MM.1S (cell line): Measurements from ENCODE around the gene SLC25A41.

Source experiments
- DNase-seq: peaks from one replicate; pipeline ENCODE4 v3.0.0-alpha.2; 2015
- H2AFZ ChIP-seq: fragments of 300-600 bp; sonication (generic); 2 replicates; pipeline ENCODE4 v1.6.0; 2016; ENCODE audit warnings: antibody characterized with exemption, low read length
- H3F3A ChIP-seq: fragments of 300-600 bp; sonication (generic); 2 replicates; pipeline ENCODE4 v1.6.1; 2016; ENCODE audit warnings: mild to moderate bottlenecking, antibody characterized with exemption, low read length, moderate library complexity, mixed read lengths; ENCODE audit not compliant: insufficient read depth
- H3K27ac ChIP-seq: fragments of 300-600 bp; sonication (generic); 2 replicates; pipeline ENCODE4 v1.5.1; 2016; ENCODE audit warnings: mild to moderate bottlenecking, low read length
- H3K27me3 ChIP-seq: fragments of 300-600 bp; sonication (generic); replicated peaks from 2 replicates; pipeline ENCODE4 v1.6.0; 2016; ENCODE audit warnings: low read length; ENCODE audit not compliant: insufficient read depth
- H3K36me3 ChIP-seq: fragments of 300-600 bp; sonication (generic); replicated peaks from 2 replicates; pipeline ENCODE4 v1.6.1; 2016; ENCODE audit warnings: mild to moderate bottlenecking, low read length, mixed read lengths; ENCODE audit not compliant: insufficient read depth
- H3K4me1 ChIP-seq: fragments of 300-600 bp; sonication (generic); 2 replicates; pipeline ENCODE4 v1.6.1; 2016; ENCODE audit warnings: low read length, mixed read lengths
- H3K4me2 ChIP-seq: fragments of 300-600 bp; sonication (generic); 2 replicates; pipeline ENCODE4 v1.6.0; 2016; ENCODE audit warnings: low read depth, low read length
- H3K4me3 ChIP-seq: fragments of 300-600 bp; sonication (generic); 2 replicates; pipeline ENCODE4 v1.5.1; 2016; ENCODE audit warnings: low read length, mixed read lengths
- H3K79me2 ChIP-seq: fragments of 300-600 bp; sonication (generic); 2 replicates; pipeline ENCODE4 v1.6.1; 2016; ENCODE audit warnings: mixed run types, low read length, mixed read lengths
- H3K9ac ChIP-seq: fragments of 300-600 bp; sonication (generic); 2 replicates; pipeline ENCODE4 v1.6.1; 2016; ENCODE audit warnings: low read length, mixed read lengths
- H3K9me2 ChIP-seq: fragments of 300-600 bp; sonication (generic); replicated peaks from 2 replicates; pipeline ENCODE4 v1.6.1; 2016; ENCODE audit warnings: mild to moderate bottlenecking, low read length, mixed read lengths; ENCODE audit not compliant: insufficient read depth
- H3K9me3 ChIP-seq: fragments of 300-600 bp; sonication (generic); replicated peaks from 2 replicates; pipeline ENCODE4 v1.6.1; 2016; ENCODE audit warnings: mild to moderate bottlenecking, low read length, mixed read lengths; ENCODE audit not compliant: insufficient read depth
- H4K20me1 ChIP-seq: fragments of 300-600 bp; sonication (generic); 2 replicates; pipeline ENCODE4 v1.6.1; 2016; ENCODE audit warnings: mild to moderate bottlenecking, low read length, moderate library complexity, mixed read lengths; ENCODE audit not compliant: insufficient read depth
- CTCF ChIP-seq: fragments of 300-600 bp; sonication (generic); IDR thresholded peaks from 2 replicates; pipeline ENCODE4 v1.5.1; 2016; ENCODE audit warnings: antibody characterized with exemption, low read length, mixed read lengths
- EZH2 ChIP-seq: fragments of 300-600 bp; sonication (generic); optimal IDR thresholded peaks from 2 replicates; pipeline ENCODE3; 2017; ENCODE audit warnings: low read depth, mild to moderate bottlenecking, antibody characterized with exemption, low read length, mixed read lengths
- EZH2phosphoT487 ChIP-seq: fragments of 300-600 bp; sonication (generic); IDR thresholded peaks from 2 replicates; pipeline ENCODE4 v1.6.1; 2018; ENCODE audit warnings: antibody characterized with exemption, low read length

The SLC25A41 gene

GRCh38 chr19:6379744-6380143 lies 53.8 kb downstream of the SLC25A41 start:
- H3K4me2 ChIP-seq: no peak overlapping the region
- no peaks in the 10 kb centered on the region for H3K9me3 ChIP-seq
- 0 out of 2 replicates have a peak, but pooled peaks cover 2% of the 10 kb centered on the region for H3F3A ChIP-seq
- DNase-seq: no peak
- no peaks in the 10 kb centered on the region for H3K27me3 ChIP-seq
- no peak overlapping the region for H3K9ac ChIP-seq
- no peak overlapping the region for H3K4me3 ChIP-seq
- no peaks in the 10 kb centered on the region for H3K79me2 ChIP-seq
- H3K9me2 ChIP-seq: no peaks in the 10 kb centered on the region
- no peak overlapping the region for H2AFZ ChIP-seq
- H4K20me1 ChIP-seq: no peaks in the 10 kb centered on the region
- H3K4me1 ChIP-seq: no peaks in the 10 kb centered on the region
- TF ChIP-seq CTCF (no peak), EZH2phosphoT487 (no peak)
- no peak overlapping the region for H3K27ac ChIP-seq
- H3K36me3 ChIP-seq: no peaks in the 10 kb centered on the region; the same call in none of the 2 replicates

GRCh38 chr19:6378486-6378885 lies 55.1 kb downstream of the SLC25A41 start:
- no peaks in the 10 kb centered on the region; the same call in none of the 2 replicates for H3K36me3 ChIP-seq
- H3F3A ChIP-seq: 0 out of 2 replicates have a peak, but pooled peaks cover 2% of the 10 kb centered on the region
- no peaks in the 10 kb centered on the region for H3K27me3 ChIP-seq
- no peaks in the 10 kb centered on the region for H4K20me1 ChIP-seq
- no peak overlapping the region for H3K4me2 ChIP-seq
- DNase-seq: no peak
- peaks cover 8% of the 10 kb centered on the region; the same call in 1 of the 2 replicates for H3K79me2 ChIP-seq
- peaks cover 5% of the 10 kb centered on the region; the same call in 1 of the 2 replicates for H3K4me1 ChIP-seq
- H2AFZ ChIP-seq: no peak overlapping the region
- no peak overlapping the region for H3K9ac ChIP-seq
- TF ChIP-seq CTCF (no peak), EZH2 (no peak), EZH2phosphoT487 (no peak)
- H3K27ac ChIP-seq: no peak overlapping the region
- no peaks in the 10 kb centered on the region for H3K9me2 ChIP-seq
- no peaks in the 10 kb centered on the region for H3K9me3 ChIP-seq
- no peak overlapping the region for H3K4me3 ChIP-seq

- H2AFZ ChIP-seq: no peak overlapping the region
- no peak overlapping the region for H3K9ac ChIP-seq
- H4K20me1 ChIP-seq: no peaks in the 10 kb centered on the region
- TF ChIP-seq EZH2phosphoT487 (no peak), CTCF (no peak), EZH2 (no peak)
- no peaks in the 10 kb centered on the region for H3K9me2 ChIP-seq
- 0 out of 2 replicates have a peak, but pooled peaks cover 2% of the 10 kb centered on the region for H3F3A ChIP-seq
- no peaks in the 10 kb centered on the region for H3K9me3 ChIP-seq
- no peaks in the 10 kb centered on the region; the same call in none of the 2 replicates for H3K36me3 ChIP-seq
- H3K79me2 ChIP-seq: peaks cover 8% of the 10 kb centered on the region; the same call in 1 of the 2 replicates
- no peak overlapping the region for H3K27ac ChIP-seq
- peaks cover 5% of the 10 kb centered on the region; the same call in 1 of the 2 replicates for H3K4me1 ChIP-seq
- H3K4me3 ChIP-seq: no peak overlapping the region
- H3K27me3 ChIP-seq: no peaks in the 10 kb centered on the region
- H3K4me2 ChIP-seq: no peak overlapping the region
- DNase-seq: no peak
Observed at GRCh38 chr19:6378041-6378440, 55.5 kb downstream of the SLC25A41 start.
